NCI-H510A (cell line): ENCODE results near the gene LIN7B.
A peak's percentile ranks its signal among the peaks of the same experiment; 100 is the strongest.

ENCODE experiments used
- DNase-seq: peaks from one replicate; lab custom pipeline; 2025; lab: John Stamatoyannopoulos, UW

Gene LIN7B

DNA sequence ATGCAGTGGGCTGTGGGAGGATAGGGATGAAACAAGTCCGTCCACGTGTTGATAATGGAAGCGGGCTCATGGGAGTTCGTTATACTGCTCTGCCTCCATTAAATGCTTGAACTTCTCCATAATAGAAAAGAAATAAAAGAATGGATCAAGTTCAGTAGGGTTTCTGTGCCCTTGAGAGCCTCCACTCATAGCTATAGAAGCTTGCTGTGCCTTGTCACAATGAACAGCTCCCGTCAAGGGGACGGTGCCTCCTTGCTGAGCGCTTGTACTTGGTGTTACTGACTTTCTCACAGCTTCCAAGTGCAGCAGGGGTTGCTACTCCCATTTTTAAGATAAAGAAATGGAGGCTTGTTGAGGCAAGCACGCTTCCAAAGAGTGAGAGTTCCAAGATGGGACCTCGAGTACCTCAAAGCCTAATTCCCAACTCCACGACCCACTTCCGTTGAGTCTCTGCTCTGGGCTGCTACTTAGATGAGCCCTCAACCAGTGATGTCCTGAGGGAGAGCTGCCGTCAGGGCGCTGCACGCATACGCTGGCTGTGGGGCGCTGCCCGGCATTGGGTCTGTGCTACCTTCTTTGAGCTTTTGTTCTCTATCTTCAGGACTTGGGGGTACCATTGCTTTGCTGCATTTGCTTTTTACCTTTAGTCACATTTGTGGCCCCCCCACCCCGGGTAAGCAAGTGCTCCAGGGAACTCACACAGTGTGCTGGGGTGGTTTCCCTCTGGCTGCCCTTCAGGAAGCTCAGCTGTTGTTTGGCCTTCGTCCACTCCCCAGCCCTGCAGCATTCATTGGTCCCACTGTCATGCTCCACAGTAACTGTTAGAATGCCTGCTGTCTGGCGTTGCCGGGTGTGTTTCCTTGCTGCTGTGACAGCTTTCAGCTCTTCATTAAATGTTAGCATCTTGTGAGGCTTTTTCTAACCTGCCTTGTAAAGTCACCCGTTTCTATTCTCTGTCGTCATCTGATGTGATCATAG, 19.4 kb upstream of the LIN7B start:
- DNase-seq: no peak

GRCh38 chr19:49097453-49098288, 16.5 kb upstream of the LIN7B start:
- DNase-seq: no peak

GRCh38 chr19:49098795-49099194, 15.4 kb upstream of the LIN7B start:
- DNase-seq: no peak

DNA sequence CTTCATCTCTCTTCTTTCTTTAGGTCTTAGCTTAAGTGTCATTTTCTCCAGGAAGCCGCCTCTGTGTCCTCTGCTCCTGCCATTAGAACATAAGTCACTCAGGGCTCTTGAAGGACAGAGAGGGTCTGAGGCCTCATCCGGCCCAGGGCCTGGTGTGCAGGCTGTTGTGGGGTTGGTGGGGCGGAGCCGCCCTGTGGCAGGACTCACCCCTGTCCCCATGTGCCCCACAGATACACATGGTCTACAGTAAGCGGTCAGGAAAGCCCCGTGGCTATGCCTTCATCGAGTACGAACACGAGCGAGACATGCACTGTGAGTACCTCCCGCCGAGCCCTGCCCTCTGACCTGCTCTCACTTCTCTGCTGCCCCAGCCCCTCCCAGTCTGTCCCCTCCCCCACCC, 13.0 kb upstream of the LIN7B start:
- DNase-seq: no peak

DNA sequence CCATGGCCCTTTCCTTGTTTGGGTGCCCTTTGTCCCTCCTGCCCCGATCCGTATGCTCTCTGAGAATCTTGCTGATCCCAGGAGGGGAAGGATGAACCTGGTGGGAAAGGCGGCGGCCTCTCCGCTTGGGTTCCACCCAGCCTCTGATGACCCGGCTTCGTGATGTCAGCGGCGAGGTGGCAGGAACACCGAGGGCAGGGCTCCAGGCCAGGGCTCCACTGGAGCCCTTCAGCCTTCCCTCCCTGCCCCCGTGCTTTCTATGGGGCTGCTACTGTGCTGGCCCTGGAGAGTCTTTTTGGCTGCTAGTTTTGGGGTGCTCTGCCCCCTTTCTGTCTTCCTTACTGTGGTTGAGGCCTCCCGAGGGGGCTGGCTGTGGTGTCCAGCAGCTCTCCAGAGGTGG, 11.9 kb upstream of the LIN7B start:
- DNase-seq: no peak

DNA sequence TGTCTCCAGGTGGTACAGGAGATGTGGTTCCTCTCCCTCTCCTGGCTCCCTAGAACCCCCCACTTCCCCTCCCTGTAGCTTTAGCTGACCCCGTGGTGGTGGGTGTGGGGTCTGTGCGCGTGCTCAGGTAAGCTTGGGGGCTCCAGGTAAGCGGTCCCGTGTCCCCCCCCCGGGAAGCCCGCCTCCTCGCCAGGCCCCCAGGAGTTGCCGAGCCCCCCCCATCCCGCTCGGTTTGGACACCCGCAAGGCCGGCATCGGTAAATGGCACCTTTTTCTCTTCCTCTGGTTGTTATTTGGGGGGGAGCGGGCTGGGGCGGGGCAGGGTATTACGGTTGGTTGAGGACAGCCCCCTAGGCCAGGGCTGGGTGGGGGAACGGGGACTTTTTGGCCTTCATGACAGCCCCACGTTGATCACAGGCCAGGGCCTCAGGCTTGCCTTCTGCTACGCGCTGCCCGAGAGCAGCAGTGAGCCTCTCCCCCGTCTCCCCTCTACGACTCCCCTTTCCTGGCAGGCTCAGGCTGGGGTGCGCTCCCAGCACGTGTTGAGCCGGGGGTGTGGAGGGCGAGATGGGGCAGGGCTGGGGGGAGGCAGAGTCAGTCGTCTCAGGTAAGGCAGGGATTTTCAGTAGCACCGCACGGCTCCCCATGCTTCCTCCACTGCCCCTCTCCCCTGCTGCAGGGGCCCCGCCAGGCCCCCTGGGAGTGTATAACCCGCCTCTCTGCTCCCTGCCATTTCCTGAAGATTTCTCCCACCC, 10.7 kb upstream of the LIN7B start:
- no peak for DNase-seq

- no peak for DNase-seq
These were observed 9.8 kb upstream of the LIN7B start for GRCh38 chr19:49104229-49104864.

DNA sequence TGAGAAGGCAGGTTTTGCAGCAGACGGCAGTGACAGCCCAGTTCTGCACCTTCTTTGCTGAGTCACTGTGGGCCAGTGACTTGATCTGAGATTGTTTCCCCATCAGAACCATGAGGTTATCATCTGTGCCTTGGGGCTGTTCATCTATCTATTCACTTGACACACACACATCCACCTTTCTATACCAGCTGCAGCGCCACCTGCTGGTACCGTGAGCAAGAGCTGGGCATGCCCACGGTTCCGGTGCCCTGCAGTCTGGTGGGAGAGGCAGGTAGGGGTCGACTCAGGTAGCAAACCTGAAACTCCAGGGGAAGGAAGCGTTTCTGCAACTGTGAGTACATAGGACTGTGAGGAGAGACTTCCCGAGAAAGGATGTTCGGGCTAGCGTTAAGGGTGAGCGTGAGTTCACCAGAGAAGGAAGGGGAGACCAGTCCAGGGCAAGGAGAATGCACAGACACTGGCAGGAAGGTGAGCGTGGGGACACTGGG, 7.5 kb upstream of the LIN7B start:
- no peak for DNase-seq

GRCh38 chr19:49107625-49108459, 6.3 kb upstream of the LIN7B start:
- DNase-seq: no peak

DNA sequence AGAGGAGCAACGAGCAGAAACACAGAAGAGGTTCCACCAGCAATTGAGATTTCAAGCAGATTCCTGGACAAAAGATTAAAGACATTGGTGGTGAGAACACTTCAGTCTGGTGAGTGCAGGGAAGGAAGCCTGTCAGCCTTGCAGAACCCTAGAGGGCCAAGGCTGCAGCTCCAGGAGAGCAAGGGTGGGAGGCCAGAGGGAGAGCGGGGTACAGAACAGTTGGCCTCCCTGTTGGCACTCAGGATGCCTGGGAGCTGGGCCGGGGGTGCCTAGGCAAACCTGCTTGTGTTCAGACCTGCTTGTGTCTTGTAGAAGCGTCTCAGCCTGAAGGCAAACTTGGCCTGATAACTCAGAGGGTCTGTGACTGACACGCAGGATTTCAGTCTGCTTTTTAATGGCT, 5.1 kb upstream of the LIN7B start:
- no peak for DNase-seq

DNA sequence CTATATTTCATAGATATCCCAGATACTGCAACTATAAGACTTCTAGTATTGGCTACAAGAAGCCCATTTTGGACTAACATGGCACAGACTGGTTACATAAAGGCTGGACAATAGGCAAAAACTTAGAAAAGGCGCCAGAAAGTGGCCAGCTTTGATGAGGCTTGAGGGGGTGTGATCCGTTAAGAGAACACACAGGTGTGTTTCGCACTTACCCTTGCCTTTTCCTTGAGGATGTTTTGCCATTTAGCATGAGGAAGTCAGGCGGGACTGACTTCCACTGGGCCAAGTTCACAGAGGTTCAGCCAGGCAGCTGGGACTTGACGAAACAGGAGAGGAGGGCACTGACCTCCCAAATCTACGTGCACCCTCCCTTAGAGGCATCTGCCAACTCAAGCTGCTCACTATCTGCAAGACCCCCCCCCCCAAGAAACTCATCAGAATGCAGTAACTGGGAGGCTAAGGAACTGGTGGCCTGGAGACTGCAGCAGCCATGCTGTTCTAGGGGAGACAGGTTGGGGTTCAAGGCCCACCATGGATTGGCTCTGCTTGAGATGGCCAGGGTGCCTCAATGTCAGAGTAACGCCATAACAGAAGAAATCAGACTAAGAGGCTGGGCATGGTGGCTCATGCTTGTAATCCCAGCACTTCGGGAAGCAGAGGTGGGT, 4.5 kb upstream of the LIN7B start:
- DNase-seq: no peak

- DNase-seq: no peak
These were observed 3.6 kb upstream of the LIN7B start for GRCh38 chr19:49110567-49110966.

DNA sequence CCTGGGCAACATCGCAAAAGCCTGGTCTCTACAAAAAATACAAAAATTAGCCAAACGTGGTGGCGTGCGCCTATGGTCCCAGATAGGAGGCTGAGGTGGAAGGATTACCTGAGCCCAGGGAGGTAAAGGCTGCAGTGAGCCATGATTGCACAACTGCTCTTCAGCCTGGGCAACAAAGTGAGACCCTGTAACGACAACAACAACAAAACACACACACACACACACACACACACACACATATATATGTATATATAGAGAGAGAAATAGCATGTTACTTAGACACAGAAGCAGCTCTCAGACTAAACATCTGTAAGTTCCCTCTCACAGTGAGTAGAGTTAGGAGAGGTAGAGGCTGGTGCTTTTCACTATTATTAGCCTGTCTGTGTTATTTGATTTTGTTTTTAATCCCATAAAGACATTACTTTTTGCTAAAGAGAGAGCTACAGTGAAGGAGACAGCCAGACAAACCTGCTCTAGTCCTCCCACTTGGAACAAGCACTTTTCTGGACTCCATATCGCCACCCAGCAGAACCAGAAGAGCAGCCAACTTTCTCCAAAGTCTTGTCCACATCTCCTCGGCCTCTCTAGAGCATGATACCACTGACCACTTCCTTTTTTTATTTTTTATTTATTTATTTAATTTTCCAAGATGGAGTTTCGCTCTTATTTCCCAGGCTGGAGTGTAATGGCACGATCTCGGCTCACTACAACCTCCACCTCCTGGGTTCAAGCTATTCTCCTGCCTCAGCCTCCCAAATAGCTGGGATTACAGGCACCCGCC, 2.8 kb upstream of the LIN7B start:
- DNase-seq: no peak

DNA sequence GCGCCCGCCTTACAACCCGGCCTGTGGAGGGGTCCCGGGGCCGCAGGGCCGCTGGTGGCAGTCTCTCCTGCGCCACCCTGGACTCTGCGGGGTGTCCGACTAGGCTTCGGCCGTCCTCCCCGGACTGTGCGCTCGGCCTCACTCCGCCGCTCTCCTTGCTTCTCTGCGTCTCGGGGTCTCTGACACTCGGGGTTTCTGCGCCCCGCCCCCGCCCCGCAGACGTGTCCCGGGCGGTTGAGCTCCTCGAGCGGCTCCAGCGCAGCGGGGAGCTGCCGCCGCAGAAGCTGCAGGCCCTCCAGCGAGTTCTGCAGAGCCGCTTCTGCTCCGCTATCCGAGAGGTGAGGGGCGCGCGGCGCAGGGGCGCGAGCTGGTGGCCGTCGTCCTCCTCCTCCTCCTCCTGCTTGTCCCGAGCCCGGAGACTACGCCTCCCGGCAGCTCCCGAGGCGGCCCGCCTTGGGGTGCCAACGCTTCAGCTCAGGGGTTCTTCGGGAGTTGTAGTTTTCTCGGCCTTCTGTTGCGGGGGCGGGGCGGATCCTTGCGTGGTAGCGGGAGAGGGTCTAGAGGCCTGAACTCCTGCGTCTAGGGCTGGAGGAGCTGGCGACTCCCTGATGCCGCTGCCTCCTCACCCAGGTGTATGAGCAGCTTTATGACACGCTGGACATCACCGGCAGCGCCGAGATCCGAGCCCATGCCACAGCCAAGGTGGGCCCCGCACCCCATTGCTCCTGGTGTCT, 627 bp downstream of the LIN7B start:
- no peak for DNase-seq

DNA sequence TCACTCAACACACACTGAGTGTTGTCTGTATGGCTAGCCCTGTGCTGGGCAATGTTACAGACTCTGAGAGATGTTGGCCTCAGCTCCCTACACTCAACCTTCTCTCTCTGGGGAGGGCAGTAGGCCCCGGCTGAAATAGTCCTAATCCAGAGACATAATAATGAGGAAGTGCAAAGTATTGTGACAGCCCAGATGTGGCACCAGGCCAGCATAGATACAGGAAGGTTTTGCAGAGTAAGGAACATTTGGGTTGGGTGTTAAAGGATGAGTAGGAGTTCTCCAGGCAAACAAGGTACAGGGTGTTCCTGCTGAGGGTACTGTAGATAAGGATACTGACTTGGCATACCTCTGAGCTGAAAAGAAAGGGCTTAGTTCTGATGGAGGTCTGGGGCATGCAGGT, 2.4 kb downstream of the LIN7B start:
- DNase-seq: no peak

GRCh38 chr19:49117677-49118564, 3.8 kb downstream of the LIN7B start:
- no peak for DNase-seq

- peak; percentile 72 for DNase-seq
These were observed 4.6 kb downstream of the LIN7B start, which contains the start of gene C19orf73 for GRCh38 chr19:49118565-49119410. TSS of gene C19orf73 (minus strand) at chr19:49119143. CDS start at chr19:49119022, 121 bp downstream.
